ENCODE measurements around the gene IL27RA.
"Not testable (repeated sequence)": the region's sequence is repeated elsewhere in the genome, so short reads cannot be mapped to it uniquely, and the experiment has no call there.

IL27RA gene

DNA sequence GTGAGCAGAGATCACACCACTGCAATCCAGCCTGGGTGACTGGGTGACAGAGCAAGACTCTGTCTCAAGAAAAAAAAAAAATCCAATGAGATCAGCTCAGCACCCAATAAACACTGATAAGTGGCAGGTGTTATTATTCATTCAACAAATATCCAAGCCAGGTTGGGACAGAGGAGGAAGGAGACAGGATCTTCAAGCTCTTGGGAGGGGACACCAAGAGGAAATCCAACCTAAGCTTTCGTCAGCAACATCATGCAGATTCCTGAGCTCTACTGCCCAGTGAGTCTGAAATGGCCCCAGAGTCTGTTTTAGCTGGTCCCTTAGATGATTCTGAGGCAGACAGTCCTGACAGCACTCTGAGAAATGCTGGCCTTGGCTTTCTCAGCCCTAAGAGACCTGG is 33.1 kb upstream of the IL27RA start:
- no peak for DNase-seq (ENCODE audit: extremely low read depth in 1 of 2, low read depth in 1 of 2)

DNA sequence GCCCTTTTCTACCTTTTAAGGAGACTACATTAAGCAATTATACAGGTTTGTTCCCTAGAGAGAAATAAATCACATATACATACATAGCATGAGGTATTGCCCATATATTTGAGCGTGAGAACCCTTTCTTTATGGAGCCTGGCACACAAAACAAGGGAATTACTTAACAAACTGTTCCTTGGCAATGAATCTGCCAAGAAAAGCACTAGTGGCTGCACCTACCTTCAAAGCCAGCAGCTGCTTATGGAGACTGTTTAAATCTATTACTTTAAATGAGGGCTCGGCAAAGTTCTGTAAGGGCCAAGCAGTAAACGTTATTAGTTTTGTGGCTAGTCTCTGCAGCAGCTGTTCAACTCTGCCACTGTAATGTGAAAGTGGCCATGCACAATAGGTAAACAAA is 32.5 kb upstream of the IL27RA start:
- no peak for DNase-seq (ENCODE audit: extremely low read depth in 1 of 2, low read depth in 1 of 2)

DNA sequence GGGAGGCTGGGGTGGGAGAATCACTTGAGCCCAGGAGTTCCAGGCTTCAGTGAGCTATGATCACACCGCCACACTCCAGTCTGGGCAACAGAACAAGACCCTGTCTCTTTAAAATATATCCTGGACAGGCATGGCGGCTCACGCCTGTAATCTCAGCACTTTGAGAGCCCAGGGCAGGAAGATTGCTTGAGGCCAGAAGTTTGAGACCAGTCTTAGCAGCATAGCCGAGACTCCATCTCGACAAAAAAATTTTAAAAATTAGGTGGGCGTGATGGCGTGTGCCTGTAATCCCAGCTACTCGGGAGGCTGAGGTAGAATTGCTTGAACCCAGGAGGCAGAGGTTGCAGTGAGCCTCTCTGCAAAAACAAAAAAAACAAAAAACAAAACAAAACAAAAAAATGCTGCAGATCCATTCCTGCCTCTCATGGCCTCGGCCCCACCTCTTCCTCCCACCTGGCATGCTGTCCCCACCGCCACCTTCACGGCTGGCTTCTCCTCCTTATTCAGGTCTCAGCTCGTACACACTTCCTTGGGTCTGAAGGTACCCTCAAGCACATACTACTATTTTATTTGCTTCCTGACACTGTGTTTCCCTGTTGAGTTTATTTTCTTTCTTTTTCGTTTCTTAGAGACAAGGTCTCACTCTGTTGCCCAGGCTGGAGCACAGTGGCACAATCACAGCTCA is 30.7 kb upstream of the IL27RA start:
- no peak for DNase-seq (ENCODE audit: extremely low read depth in 1 of 2, low read depth in 1 of 2)

DNA sequence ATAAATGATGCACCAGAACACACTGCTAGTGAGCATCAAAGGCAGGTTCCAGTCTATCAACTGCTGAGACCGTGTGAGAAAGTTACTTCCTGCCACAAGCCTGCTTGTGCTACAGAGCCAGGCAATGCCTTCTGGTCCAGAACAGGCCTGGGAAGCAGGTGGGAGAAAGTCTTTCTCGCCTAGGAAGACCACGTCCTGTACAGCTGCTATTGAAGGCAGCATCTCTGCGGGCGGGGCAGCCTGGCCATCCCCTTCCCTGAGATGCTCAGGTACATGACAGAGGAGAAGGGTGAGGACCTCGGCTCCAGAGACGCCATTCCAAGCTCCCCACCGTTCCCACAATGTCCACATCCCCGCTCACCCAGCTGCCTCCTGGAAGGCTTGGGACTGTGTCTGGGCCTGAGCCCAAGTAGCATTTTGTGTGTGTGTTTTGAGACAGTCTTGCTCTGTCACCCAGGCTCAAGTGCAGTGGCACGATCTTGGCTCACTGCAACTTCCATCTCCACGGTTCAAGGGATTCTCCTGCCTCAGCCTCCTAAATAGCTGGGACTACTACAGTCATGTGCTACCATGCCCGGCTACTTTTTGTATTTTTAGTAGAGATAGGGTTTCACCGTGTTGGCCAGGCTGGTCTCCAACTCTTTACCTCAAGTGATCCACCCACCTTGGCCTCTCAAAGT is 28.9 kb upstream of the IL27RA start:
- DNase-seq (ENCODE audit: extremely low read depth in 1 of 2, low read depth in 1 of 2) = no peak

DNA sequence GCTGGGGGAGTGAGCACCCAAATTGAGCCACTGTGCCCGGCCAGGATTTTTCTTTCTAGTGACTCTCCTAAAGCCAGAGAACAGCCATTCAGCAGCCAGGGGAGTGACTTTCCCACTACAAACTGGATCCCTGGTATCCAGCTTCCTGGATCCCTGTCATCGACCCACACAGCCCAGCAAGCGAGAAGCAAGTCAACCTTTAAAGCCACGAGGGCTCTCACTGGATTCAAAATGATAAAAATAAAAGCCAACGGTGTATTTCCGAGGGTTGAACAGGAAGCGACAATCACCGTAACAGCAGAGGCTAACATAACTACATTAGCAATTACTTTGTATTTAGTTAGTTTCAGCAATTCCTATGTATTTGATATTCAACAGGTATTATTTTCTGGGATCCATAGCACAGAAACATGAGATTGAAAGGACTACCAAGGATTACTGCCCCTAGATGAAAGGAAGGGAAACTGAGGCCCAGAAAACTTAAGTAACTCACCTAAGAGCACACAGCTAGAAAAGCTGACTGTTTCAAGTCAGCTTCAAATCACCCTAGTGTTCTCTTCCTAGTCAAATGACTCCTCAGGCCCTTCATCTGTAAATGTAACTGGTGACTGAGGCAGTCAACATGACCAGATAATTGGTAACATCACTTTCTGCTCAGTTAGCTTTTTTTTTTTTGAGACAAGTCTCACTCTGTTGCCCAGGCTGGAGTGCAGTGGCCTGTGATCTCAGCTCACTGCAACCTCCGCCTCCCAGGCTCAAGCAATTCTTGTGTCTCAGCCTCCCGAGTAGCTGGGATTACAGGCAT is 28.1 kb upstream of the IL27RA start:
- DNase-seq (ENCODE audit: extremely low read depth in 1 of 2, low read depth in 1 of 2) = no peak

DNA sequence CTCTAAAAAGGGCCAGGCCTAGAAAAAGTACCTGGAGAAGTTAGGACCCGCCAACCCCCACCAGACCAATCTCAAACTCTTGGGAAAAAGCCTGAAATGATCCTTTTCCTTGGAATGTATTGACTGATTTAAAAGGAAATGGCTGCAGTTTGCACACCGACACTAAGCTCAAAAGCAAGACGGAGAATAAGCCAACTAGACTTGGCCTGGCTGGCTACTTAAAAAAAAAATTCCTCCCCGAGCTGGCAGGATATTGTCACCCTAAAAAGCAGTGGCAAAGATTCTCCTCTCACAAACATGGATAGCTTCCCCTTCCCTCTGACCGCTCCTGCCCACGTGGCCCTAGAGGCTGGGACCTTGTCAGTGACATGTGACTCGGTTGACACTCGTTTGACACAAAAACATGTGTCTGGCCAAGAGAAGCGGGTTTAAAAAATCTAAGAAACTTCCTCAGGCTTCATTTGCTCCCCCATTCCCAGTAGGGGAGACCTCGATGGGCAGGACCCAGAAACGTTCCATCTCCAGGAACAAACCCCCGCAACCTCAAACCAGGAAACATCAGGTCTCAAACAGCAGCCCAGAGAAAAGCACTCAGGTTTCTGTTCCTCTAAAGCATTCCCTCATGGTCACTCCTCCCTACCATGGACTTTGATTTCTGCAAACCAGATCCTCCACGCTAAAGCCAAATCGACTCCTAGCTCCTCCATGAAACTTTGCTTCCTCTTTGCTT is 26.8 kb upstream of the IL27RA start:
- no peak for DNase-seq (ENCODE audit: extremely low read depth in 1 of 2, low read depth in 1 of 2)

DNA sequence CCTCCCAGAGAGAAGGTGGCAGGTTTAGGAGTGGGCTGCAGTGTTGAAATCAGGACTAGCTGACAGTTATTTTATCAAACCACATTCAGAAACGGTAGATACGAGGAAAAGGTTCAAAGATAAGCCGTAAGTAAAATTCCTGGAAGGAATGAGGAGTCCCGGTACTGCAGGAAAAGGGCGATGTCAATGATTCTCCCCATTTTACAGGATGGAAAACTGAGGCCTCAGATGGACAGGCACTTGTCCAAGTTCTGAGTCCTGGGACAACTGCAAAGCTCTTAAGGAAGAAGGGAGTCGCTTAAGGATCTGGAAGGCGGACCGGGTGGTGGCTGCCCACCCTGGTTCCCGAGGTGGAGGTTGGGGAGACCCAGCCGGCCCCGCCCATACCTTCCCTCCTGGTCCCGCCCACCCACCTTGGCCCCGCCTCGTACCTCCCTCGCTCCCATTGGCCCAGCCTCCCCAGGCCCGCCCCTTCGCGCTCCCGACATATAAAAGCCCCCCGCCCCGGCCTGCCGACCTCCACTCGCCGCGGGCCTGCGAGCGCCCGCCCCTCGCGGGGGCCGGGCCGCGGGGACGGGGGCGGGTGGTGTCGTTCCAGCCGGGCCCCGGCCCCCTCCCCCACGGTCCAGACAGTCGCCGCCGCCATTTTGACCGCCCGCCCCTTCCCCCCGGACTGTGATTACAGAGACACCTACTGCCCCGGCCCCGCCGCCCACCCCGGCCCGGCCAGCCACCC is 26.0 kb upstream of the IL27RA start:
- peak; percentile 84 to 89 for DNase-seq (ENCODE audit: extremely low read depth in 1 of 2, low read depth in 1 of 2)

DNA sequence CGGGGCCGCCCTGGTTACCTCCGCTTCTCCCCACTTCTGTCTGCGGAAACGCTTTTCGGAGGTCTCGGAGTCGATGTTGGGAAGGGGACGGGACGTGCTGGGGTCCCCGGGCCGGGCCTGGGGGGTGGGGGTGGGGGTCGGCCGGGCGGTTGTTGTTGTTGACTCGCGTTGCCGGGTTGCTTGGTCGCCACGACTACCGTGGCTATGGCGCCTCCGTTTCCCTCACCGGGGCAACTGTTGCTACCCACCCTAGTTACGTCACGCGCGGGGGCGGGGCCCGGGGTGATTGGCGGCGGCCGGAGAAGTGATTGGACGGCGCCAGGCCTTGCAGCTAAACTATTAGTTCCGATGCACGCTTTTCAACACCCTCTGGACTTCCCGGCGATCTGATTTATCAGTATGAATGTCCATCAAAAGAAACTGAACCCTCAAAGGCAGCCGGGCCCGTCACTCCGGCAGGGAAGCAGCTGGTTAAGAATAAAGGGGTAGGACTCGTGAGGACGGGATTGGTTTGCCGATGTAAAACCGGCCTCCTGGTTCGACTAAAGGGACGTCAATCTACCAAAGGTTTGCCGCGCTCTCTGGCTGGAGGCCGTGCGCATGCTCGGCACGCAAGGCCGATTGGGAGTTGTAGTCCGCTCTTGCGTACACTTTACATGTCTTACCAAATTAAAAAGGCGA is 25.3 kb upstream of the IL27RA start, which contains the start of gene RFX1:
RFX1 (minus strand) TSS at position 236 of the 681 bp plus-strand sequence. CDS start 12,477 bp downstream, outside the sequence.
- peak; percentile 99 for DNase-seq (ENCODE audit: extremely low read depth in 1 of 2, low read depth in 1 of 2)

DNA sequence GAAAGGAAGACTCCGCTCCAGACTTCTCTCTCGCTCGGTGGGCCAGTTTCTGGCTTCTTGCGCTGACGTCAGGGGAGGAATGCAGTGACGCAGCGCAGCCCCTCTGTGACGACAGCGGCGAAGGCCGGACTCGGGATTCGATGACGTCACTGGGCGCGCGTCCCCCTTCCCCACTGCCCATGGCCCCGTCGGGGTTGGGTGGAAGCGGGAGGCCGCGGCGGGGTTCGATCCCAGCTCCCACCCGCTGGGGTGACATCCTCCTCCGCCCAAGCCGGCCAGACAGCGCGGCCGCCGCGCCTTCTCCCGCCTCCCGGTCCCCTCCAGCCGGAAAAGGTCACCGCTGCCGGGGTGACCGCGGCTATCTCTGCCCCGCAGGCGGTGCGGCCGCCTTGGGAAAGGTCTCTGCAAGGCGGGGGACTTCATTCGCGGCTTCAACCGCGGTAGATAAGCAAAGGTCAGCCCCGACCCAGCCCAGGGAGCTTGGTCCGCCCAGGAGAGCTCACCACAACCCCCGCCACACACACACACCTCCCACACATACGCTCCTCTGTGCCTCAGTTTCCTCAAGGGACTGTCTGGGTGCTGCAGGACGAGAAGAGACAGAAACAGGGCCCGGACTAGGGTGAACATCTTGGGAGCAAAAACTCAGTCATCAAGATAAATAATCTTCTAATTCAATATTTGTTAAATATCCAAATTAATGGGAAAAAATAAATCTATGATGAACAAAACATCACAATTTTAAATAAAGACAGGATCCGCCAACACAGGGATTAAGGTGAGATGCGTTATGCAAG is 24.6 kb upstream of the IL27RA start:
- no peak for DNase-seq (ENCODE audit: extremely low read depth in 1 of 2, low read depth in 1 of 2)

DNA sequence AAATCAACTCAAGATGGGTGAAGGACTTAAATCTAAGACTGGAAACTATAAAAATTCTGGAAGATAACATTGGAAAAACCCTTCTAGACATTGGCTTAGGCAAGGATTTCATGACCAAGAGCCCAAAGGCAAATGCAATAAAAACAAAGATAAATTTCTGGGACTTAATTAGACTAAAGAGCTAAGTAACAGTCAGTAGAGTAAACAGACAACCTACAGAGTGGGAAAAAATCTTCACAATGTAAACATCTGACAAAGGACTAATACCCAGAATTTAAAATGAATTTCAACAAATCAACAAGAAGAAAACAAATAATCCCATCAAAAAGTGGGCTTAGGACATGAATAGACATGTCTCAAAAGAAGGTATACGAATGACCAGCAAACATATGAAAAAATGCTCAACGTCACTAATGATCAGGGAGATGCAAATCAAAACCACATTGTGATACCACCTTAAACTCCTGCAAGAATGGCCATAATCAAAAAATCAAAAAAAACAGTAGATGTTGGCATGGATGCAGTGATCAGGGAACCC is 19.1 kb upstream of the IL27RA start:
- DNase-seq (ENCODE audit: extremely low read depth in 1 of 2, low read depth in 1 of 2) = no peak

DNA sequence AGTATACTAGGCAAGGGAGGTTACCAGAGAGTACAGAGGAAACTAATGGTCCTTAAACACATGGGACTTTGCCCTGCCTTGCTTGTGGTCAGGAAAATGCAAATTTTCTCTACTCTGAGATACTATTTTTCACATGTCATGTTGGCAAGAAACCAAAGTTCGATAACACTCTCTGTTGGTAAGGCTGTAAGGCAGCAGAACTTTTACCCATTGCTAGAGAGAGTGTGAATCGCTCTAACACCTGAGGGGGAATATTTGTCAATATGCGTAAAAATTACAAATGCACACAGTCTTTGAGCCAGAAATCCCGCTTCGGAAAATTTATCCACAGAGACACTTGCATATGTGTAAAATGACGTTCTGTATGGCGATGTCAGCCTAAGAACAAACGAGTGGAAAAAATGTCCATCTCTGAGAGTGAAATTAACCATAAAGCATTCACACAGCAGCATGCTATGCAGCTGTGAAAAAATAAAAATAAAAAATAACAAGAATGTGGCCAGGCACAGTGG is 16.0 kb upstream of the IL27RA start:
- DNase-seq (ENCODE audit: extremely low read depth in 1 of 2, low read depth in 1 of 2) = no peak

DNA sequence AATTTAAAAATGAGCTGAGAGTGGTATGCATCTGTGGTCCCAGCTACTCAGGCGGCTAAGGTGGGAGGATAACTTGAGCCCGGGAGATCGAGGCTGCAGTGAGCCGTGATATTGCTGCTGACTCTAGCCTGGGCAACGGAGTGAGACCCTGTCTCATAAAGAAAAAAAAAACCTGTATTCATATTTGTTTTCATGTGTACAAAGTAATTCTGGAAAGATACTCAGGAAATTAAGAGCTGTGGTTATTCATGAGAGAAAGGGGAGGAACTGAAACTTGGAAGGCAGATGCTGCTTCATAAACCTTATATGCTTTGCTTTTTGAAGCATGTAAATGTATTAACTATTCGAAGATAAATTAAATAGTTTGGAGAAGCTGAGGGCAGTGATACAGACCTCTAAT is 12.5 kb upstream of the IL27RA start:
- DNase-seq (ENCODE audit: extremely low read depth in 1 of 2, low read depth in 1 of 2) = no peak

DNA sequence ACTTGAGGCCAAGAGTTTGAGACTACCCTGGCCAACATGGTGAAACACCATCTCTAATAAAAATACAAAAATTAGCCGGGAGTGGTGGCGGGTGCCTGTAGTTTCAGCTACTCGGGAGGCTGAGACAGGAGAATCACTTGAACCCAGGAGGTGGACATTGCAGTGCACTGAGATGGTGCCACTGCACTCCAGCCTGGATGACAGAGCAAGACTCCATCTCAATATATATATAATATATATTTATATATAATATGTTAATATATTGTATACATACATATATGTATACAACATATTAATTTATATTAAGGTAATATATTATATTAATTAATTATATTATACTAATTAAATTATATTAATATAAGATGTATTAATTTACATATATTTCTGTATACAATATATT is 11.8 kb upstream of the IL27RA start:
- not testable (repeated sequence) for DNase-seq (ENCODE audit: extremely low read depth in 1 of 2, low read depth in 1 of 2)

DNA sequence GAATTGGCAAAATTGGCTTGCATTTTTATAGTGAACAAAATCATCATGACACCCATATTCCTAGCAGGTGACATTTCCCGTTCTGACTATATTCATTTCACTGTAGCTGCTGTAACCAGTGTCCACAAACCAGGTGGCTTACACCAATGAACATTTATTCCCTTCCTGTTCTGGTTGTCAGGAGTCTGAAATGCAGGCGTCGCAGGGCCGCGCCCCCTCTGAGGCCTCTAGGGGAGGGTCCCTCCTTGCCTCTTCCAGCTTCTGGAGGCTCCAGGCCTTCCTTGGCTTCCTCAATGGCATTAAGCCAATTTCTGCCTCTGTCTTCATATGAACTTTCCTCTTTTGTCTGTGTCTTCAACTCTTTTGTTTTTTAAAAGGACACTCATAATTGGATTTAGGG is 10.1 kb upstream of the IL27RA start:
- no peak for DNase-seq (ENCODE audit: extremely low read depth in 1 of 2, low read depth in 1 of 2)

DNA sequence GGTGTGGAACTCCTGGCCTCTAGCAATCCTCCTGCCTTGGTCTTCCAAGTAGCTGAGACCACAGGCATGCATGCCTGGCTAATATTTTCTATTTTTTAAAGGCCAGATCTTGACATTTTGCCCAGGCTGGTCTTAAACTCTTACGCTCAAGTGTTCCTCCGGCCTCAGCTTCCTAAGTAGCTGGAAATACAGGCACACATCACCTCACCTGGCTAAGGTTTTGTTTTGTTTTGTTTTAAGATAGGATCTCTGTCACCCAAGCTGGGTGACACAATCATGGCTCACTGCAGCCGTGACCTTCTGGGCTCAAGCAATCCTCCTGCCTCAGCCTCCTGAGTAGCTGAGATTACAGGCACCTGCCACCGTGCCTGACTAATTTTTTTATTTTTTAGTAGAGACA is 9.1 kb upstream of the IL27RA start:
- no peak for DNase-seq (ENCODE audit: extremely low read depth in 1 of 2, low read depth in 1 of 2)

DNA sequence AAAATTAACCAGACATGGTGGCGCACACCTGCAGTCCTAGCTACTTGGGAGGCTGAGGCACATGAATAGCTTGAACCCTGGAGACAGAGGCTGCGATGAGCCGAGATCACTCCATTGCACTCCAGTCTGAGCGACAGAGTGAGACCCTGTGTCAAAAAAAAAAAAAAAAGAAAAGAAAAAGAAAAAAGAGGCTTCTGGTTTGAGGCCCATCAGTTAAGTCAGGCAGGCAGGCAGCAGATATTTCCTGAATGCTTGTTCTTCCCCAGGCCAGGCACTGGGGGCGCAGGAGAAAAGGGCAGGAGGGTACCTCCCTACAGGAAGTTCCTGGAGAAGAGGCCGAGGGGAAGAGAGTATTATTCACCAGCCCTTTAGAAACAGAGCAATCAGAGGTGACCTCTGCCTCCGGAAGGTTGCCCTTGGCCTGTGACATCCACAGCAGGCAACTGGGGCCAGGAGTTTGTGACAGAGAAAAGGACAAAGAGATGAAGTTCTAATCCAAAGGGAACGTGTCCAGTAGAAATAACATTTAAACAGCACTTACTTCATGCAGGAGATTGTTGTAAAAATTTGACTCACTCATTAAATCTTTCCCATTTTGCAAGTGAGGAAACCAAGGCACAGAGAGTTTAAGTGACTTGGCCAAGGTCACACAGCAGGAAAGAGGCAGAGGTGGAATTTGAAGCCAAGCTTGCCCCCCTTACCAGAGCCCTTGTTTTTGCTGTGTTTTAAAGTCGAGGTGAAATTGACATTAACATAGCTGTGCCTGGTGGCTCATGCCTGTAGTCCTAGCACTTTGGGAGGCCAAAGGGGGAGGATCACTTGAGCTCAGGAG is 7.9 kb upstream of the IL27RA start:
- no peak for DNase-seq (ENCODE audit: extremely low read depth in 1 of 2, low read depth in 1 of 2)

DNA sequence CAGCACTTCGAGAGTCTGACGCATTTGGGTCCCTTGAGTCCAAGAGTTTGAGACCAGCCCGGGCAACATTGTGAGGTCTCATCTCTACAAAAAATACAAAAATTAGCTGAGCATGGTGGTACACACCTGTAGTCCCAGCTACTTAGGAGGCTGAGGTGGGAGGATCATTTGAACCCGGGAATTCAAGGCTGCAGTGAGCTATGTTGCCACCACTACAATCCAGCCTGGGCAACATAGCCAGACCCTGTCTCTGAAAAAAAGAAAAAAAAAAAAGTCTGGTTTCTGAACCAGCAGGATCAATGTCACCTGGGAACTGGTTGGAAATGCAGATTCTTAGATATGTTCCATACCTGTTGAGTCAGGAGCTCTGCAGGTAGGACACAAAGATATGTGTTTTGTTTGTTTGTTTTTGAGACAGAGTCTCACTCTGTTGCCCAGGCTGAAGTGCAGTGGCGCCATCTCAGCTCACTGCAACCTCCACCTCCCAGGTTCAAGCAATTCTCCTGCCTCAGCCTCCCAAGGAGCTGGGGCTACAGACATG is 4.8 kb upstream of the IL27RA start:
- DNase-seq (ENCODE audit: extremely low read depth in 1 of 2, low read depth in 1 of 2) = not testable (repeated sequence)
